SK-N-SH treated with all-trans-retinoic acid at 6 μM for 48 hours (cell line): ENCODE results near the gene PLA2G15.

Experiments
- ARNTL ChIP-seq: fragments of 450-650 bp; formaldehyde crosslinking; IDR thresholded peaks from 2 replicates; pipeline ENCODE4 v1.5.0; 2020; ENCODE audit warnings: low read depth, mild to moderate bottlenecking, moderate library complexity, borderline replicate concordance
- BACH2 ChIP-seq: fragments of 250-450 bp; sonication (Bioruptor Pico); IDR thresholded peaks from 2 replicates; pipeline ENCODE4 v1.9.0; 2021; ENCODE audit warnings: mild to moderate bottlenecking, borderline replicate concordance
- GLIS3 ChIP-seq: fragments of 250-450 bp; sonication (Bioruptor Pico); IDR thresholded peaks from 2 replicates; pipeline ENCODE4 v1.5.0; 2020; ENCODE audit warnings: mild to moderate bottlenecking, moderate library complexity
- PPARA ChIP-seq: fragments of 250-450 bp; sonication (Bioruptor Pico); IDR thresholded peaks from 2 replicates; pipeline ENCODE4 v1.5.0; 2020; ENCODE audit warnings: mild to moderate bottlenecking, borderline replicate concordance
- SNAI2 ChIP-seq: fragments of 250-450 bp; sonication (Bioruptor Pico); IDR thresholded peaks from 2 replicates; pipeline ENCODE4 v1.5.0; 2020; ENCODE audit warnings: mild to moderate bottlenecking, moderate library complexity
- TF ChIP-seq, protein P1 (sequence below): fragments of 250-450 bp; sonication (Bioruptor Pico); IDR thresholded peaks from 2 replicates; pipeline ENCODE4 v1.8.0; 2020; ENCODE audit warnings: mild to moderate bottlenecking, moderate library complexity, borderline replicate concordance

DNA sequence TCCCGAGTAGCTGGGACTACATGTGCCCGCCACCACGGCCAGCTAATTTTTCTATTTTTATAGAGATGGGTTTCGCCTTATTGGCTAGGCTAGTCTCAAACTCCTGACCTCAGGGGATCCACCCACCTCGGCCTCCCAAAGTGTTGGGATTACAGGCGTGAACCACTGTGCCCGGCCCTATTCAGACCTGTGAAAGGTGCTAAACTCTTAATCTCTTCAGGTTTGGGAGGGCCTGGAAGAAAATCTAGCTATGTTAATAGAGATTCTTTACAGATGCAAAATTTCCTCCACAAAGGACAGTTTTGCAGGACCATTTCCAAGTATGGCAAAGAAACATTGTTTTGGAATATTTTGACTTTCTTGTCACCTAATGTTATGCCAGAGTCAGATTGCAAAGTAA is 3.1 kb upstream of the PLA2G15 start:
- TF ChIP-seq PPARA (CRISPR knock-in tag) (no peak), GLIS3 (no peak), ARNTL (CRISPR knock-in tag) (no peak), SNAI2 (CRISPR knock-in tag) (no peak), BACH2 (no peak)
- TF ChIP-seq, protein P1, sequence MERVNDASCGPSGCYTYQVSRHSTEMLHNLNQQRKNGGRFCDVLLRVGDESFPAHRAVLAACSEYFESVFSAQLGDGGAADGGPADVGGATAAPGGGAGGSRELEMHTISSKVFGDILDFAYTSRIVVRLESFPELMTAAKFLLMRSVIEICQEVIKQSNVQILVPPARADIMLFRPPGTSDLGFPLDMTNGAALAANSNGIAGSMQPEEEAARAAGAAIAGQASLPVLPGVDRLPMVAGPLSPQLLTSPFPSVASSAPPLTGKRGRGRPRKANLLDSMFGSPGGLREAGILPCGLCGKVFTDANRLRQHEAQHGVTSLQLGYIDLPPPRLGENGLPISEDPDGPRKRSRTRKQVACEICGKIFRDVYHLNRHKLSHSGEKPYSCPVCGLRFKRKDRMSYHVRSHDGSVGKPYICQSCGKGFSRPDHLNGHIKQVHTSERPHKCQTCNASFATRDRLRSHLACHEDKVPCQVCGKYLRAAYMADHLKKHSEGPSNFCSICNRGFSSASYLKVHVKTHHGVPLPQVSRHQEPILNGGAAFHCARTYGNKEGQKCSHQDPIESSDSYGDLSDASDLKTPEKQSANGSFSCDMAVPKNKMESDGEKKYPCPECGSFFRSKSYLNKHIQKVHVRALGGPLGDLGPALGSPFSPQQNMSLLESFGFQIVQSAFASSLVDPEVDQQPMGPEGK (CRISPR knock-in tag): no peak
